ENCODE measurements around the gene SNRNP25.

SNRNP25 gene

DNA sequence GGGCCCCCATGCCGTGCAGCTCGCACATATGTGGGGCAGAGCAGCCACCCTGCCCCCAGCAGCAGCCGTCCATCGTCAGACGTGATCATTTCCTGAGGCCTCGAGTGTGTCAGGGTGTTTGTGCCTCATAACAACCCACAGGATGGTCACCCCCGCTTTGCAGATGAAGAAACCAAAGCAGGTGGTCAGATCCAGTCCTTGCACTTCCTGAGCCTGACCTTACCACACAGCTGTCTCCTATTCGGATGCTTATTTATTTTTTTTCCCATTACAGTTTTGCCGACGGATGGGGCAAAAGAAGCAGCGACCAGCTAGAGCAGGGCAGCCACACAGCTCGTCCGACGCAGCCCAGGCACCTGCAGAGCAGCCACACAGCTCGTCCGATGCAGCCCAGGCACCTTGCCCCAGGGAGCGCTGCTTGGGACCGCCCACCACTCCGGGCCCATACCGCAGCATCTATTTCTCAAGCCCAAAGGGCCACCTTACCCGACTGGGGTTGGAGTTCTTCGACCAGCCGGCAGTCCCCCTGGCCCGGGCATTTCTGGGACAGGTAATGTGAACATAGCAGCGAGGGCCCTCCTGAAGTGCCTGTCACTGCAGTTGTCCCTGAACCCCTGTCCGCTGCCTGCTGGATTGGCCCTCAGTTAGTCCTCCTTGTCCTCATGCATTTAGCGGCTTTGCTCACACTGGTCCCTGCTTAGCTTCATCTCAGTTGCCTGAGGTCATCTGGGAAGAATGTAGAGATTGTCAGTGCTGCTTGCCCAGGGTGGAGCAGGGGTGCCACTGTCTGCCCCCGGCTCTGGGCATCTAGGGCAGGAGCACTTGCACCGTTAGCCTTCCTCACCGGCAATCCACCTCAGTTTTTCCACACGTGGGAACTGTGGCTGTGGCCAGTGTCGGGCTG, 25.8 kb downstream of the SNRNP25 start:
- peak overlapping the region; percentile 82 for H3K9ac ChIP-seq (ENCODE audit: low read length)
- no peaks in the 10 kb centered on the region for H3K9me3 ChIP-seq (ENCODE audit: insufficient read depth, low read length)
- H3K4me2 ChIP-seq (ENCODE audit: low read depth, low read length, poor library complexity, severe bottlenecking): peak overlapping the region; percentile 59
- H3K36me3 ChIP-seq (ENCODE audit: low read length): no peaks in the 10 kb centered on the region
- H3K79me2 ChIP-seq (ENCODE audit: insufficient read depth, low read length): no peaks in the 10 kb centered on the region
- H3F3A ChIP-seq (ENCODE audit: insufficient read depth): no peaks in the 10 kb centered on the region
- H4K20me1 ChIP-seq (ENCODE audit: low read depth, low read length): no peaks in the 10 kb centered on the region
- H3K4me3 ChIP-seq (ENCODE audit: insufficient read depth, low read length, poor library complexity, severe bottlenecking): peak overlapping the region; percentile 66
- H3K9me2 ChIP-seq (replicated peaks; ENCODE audit: insufficient read depth, low read length): no peaks in the 10 kb centered on the region
- no peak overlapping the region for H3K27ac ChIP-seq (ENCODE audit: low read depth, low read length)
- H2AFZ ChIP-seq (ENCODE audit: low read depth, low read length, severe bottlenecking): no peak overlapping the region
- no peak for TF ChIP-seq EZH2phosphoT487 (conservative IDR thresholded peaks at IDR 0.05; ENCODE audit: low read length)
- TF ChIP-seq, protein P1, sequence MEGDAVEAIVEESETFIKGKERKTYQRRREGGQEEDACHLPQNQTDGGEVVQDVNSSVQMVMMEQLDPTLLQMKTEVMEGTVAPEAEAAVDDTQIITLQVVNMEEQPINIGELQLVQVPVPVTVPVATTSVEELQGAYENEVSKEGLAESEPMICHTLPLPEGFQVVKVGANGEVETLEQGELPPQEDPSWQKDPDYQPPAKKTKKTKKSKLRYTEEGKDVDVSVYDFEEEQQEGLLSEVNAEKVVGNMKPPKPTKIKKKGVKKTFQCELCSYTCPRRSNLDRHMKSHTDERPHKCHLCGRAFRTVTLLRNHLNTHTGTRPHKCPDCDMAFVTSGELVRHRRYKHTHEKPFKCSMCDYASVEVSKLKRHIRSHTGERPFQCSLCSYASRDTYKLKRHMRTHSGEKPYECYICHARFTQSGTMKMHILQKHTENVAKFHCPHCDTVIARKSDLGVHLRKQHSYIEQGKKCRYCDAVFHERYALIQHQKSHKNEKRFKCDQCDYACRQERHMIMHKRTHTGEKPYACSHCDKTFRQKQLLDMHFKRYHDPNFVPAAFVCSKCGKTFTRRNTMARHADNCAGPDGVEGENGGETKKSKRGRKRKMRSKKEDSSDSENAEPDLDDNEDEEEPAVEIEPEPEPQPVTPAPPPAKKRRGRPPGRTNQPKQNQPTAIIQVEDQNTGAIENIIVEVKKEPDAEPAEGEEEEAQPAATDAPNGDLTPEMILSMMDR (IDR thresholded peaks at IDR 0.05; ENCODE audit: insufficient read depth, low read length, poor library complexity, severe bottlenecking): no peak
- H3K27me3 ChIP-seq (ENCODE audit: low read length): no peaks in the 10 kb centered on the region

DNA sequence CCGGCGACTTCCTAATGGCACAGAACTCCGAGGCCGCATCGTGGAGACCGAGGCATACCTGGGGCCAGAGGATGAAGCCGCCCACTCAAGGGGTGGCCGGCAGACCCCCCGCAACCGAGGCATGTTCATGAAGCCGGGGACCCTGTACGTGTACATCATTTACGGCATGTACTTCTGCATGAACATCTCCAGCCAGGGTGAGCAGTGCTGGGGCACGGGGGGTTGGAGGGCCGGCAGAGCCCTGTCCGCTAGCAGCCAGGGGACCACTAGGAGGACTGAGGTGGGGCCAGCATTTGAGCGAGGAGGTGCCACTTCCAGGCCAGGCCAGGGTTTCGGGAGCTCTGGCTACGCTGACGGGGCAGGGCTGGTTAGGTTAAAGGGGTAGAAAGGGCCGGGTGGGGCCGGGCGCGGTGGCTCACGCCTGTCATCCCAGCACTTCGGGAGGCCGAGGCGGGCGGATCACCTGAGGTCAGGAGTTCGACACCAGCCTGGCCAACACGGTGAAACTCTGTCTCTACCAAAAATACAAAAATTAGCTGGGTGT, 29.5 kb downstream of the SNRNP25 start:
- Histone ChIP-seq H3K9me3 (ENCODE audit: insufficient read depth, low read length) (no peaks in the 10 kb centered on the region), H4K20me1 (ENCODE audit: low read depth, low read length) (no peaks in the 10 kb centered on the region), H3K9ac (ENCODE audit: low read length) (no peak overlapping the region), H3K27ac (ENCODE audit: low read depth, low read length) (no peak overlapping the region), H3K79me2 (ENCODE audit: insufficient read depth, low read length) (no peaks in the 10 kb centered on the region), H3K4me3 (ENCODE audit: insufficient read depth, low read length, poor library complexity, severe bottlenecking) (no peak overlapping the region), H3F3A (ENCODE audit: insufficient read depth) (no peaks in the 10 kb centered on the region), H2AFZ (ENCODE audit: low read depth, low read length, severe bottlenecking) (no peak overlapping the region), H3K36me3 (ENCODE audit: low read length) (no peaks in the 10 kb centered on the region), H3K4me2 (ENCODE audit: low read depth, low read length, poor library complexity, severe bottlenecking) (no peak overlapping the region), H3K27me3 (ENCODE audit: low read length) (no peaks in the 10 kb centered on the region), H3K9me2 (replicated peaks; ENCODE audit: insufficient read depth, low read length) (no peaks in the 10 kb centered on the region)
- TF ChIP-seq, protein P1 (IDR thresholded peaks at IDR 0.05; ENCODE audit: insufficient read depth, low read length, poor library complexity, severe bottlenecking): no peak
- TF ChIP-seq EZH2phosphoT487 (conservative IDR thresholded peaks at IDR 0.05; ENCODE audit: low read length): no peak

DNA sequence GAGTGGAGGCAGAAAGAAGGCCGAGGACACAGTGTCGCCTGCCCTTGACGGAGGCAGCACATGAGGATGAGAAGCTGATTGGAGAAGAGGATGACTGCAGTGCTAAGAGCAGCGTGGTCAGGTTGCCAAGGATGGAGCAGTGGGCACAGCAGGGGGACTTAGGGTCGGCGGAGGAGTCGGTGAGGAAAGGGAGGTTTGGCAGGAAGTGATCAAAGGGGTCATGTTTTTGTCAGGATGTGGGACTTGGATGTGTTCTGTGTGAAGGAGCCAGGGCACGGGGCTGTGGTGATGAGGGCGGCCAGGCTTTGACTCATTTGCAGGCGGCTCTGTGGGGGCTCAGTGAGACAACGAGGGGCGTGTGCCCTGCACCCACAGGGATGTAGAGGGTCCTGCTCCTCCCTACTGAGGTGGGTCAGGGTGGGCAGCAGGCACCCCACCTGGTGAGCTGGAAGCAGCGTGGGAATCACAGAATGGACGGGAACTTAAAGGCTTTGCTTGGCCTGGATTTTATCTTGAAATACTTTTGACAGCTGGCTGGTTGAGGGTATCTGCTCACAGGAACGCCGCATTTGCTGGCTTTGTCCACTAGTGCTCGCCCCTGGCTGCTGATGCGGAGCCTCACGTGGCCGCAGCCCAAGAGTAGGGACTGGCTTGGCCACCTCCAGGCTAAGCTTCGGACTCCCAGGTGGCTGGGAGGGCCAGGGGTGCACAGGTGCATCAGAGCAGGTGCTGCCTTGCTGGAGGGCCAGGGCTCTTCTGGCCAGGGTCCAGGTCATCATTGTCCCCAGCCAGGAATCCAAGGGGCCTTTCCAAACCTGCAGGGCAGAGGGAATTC, 30.4 kb downstream of the SNRNP25 start:
- Histone ChIP-seq H3K4me2 (ENCODE audit: low read depth, low read length, poor library complexity, severe bottlenecking) (no peak overlapping the region), H2AFZ (ENCODE audit: low read depth, low read length, severe bottlenecking) (no peak overlapping the region), H3K9ac (ENCODE audit: low read length) (no peak overlapping the region), H3F3A (ENCODE audit: insufficient read depth) (no peaks in the 10 kb centered on the region), H3K4me3 (ENCODE audit: insufficient read depth, low read length, poor library complexity, severe bottlenecking) (no peak overlapping the region), H3K79me2 (ENCODE audit: insufficient read depth, low read length) (no peaks in the 10 kb centered on the region), H3K27ac (ENCODE audit: low read depth, low read length) (peak overlapping the region; percentile 50), H3K9me2 (replicated peaks; ENCODE audit: insufficient read depth, low read length) (no peaks in the 10 kb centered on the region), H3K9me3 (ENCODE audit: insufficient read depth, low read length) (no peaks in the 10 kb centered on the region), H4K20me1 (ENCODE audit: low read depth, low read length) (no peaks in the 10 kb centered on the region), H3K36me3 (ENCODE audit: low read length) (no peaks in the 10 kb centered on the region), H3K27me3 (ENCODE audit: low read length) (no peaks in the 10 kb centered on the region)
- TF ChIP-seq, protein P1 (IDR thresholded peaks at IDR 0.05; ENCODE audit: insufficient read depth, low read length, poor library complexity, severe bottlenecking): no peak
- no peak for TF ChIP-seq EZH2phosphoT487 (conservative IDR thresholded peaks at IDR 0.05; ENCODE audit: low read length)

Measured in SU-DHL-6 (cell line).